GM21529 (cell line): ENCODE measurements around the gene EPS8L1.

ENCODE experiments used
- ATAC-seq: cut with Tn5 transposase; IDR thresholded peaks from one replicate; pipeline ENCODE4 v1.9.1; 2021; ENCODE audit not compliant: unreplicated experiment

Gene EPS8L1

GRCh38 chr19:55112777-55113569, 37.3 kb downstream of the EPS8L1 start:
- ATAC-seq, result no peak

GRCh38 chr19:55113570-55114039, 37.9 kb downstream of the EPS8L1 start:
- ATAC-seq, result no peak

- no peak for ATAC-seq
Measured at GRCh38 chr19:55114566-55115145, 39.0 kb downstream of the EPS8L1 start.

GRCh38 chr19:55115446-55116065, 39.9 kb downstream of the EPS8L1 start:
- ATAC-seq, result no peak

- peak; percentile 39 for ATAC-seq
Measured at GRCh38 chr19:55116232-55116858, 40.7 kb downstream of the EPS8L1 start.

GRCh38 chr19:55116859-55117662, 41.4 kb downstream of the EPS8L1 start, which contains the start of gene PPP1R12C:
Gene PPP1R12C (minus strand): TSS chr19:55117637. CDS start chr19:55117543, 94 bp downstream.
- peak; percentile 11 for ATAC-seq

- ATAC-seq, result peak; percentile 78
Measured at GRCh38 chr19:55117663-55118391, 42.2 kb downstream of the EPS8L1 start.

GRCh38 chr19:55118401-55118991, 42.8 kb downstream of the EPS8L1 start:
- no peak for ATAC-seq

- no peak for ATAC-seq
Measured at GRCh38 chr19:55119053-55119452, 43.4 kb downstream of the EPS8L1 start.

GRCh38 chr19:55131421-55131820, 55.8 kb downstream of the EPS8L1 start:
- no peak for ATAC-seq

- no peak for ATAC-seq
Measured at GRCh38 chr19:55132453-55133129, 56.9 kb downstream of the EPS8L1 start.

GRCh38 chr19:55133639-55134444, 58.2 kb downstream of the EPS8L1 start:
- no peak for ATAC-seq

GRCh38 chr19:55134736-55135135, 59.1 kb downstream of the EPS8L1 start:
- no peak for ATAC-seq

GRCh38 chr19:55136399-55137102, 60.9 kb downstream of the EPS8L1 start:
- ATAC-seq, result no peak
